NCI-H1417 (cell line): ENCODE results near the gene SERPIND1.

Source experiments
- DNase-seq, 3 experiments: peaks; one replicate each; lab custom pipeline; 2025; lab: John Stamatoyannopoulos, UW

The SERPIND1 gene

GRCh38 chr22:20792221-20792965 lies 18.5 kb downstream of the SERPIND1 start:
- DNase-seq, result no peak

GRCh38 chr22:20792966-20793728 lies 19.2 kb downstream of the SERPIND1 start:
- DNase-seq, result no peak

GRCh38 chr22:20793748-20794649 lies 20.1 kb downstream of the SERPIND1 start:
- peak in 1 of 3 experiments; percentile 1 for DNase-seq

- no peak for DNase-seq
These were observed 20.9 kb downstream of the SERPIND1 start for GRCh38 chr22:20794650-20795413.

- DNase-seq, result no peak
These were observed 22.8 kb downstream of the SERPIND1 start for GRCh38 chr22:20796731-20797130.

- DNase-seq, result no peak
These were observed 24.3 kb downstream of the SERPIND1 start for GRCh38 chr22:20798218-20798617.

GRCh38 chr22:20798974-20799373 lies 25.1 kb downstream of the SERPIND1 start:
- DNase-seq, result no peak

- DNase-seq, result no peak
These were observed 25.5 kb downstream of the SERPIND1 start for GRCh38 chr22:20799449-20799848.

GRCh38 chr22:20802452-20802851 lies 28.5 kb downstream of the SERPIND1 start:
- no peak for DNase-seq

GRCh38 chr22:20802922-20803553 lies 29.1 kb downstream of the SERPIND1 start:
- DNase-seq, result no peak

- peak in 1 of 3 experiments; percentile 4 for DNase-seq
These were observed 29.9 kb downstream of the SERPIND1 start for GRCh38 chr22:20803696-20804324.

GRCh38 chr22:20804650-20805049 lies 30.7 kb downstream of the SERPIND1 start:
- DNase-seq, result no peak

GRCh38 chr22:20805972-20806471 lies 32.1 kb downstream of the SERPIND1 start:
- DNase-seq, result no peak

GRCh38 chr22:20807315-20807752 lies 33.4 kb downstream of the SERPIND1 start:
- no peak for DNase-seq

GRCh38 chr22:20808844-20809243 lies 34.9 kb downstream of the SERPIND1 start:
- DNase-seq, result no peak

- no peak for DNase-seq
These were observed 35.7 kb downstream of the SERPIND1 start for GRCh38 chr22:20809538-20810185.

GRCh38 chr22:20810645-20811044 lies 36.7 kb downstream of the SERPIND1 start:
- DNase-seq, result no peak

GRCh38 chr22:20811171-20811570 lies 37.3 kb downstream of the SERPIND1 start:
- no peak for DNase-seq

GRCh38 chr22:20811971-20812660 lies 38.2 kb downstream of the SERPIND1 start:
- DNase-seq, result no peak
